ENCODE measurements around the gene CRYGD.
"Not testable (repeated sequence)": the region's sequence is repeated elsewhere in the genome, so short reads cannot be mapped to it uniquely, and the experiment has no call there.

The CRYGD gene

DNA sequence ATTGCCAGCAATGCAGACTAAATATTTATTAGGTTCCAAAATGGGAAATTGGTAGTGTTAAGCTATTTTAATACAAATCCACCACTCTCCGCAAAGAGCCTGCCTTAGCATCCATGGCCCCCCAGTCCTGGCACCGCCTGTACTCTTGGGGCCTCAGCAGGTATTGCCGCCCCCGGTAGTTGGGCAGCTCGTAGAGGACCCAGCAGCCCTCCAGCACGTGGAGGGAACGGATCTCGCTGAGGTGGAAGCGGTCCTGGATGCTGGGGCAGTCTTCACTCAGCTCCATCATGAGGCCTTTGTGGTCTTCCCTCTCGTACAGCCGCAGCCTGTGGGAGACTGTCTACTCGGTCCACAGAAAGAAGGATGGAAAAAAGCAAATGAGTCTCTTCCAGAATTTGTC, 3.8 kb upstream of the CRYGD start:
- H3K27me3 ChIP-seq (ENCODE audit: low read depth, low read length) = no peaks in the 10 kb centered on the region
- H3K27ac ChIP-seq (ENCODE audit: low read length) = no peak overlapping the region
- H3K36me3 ChIP-seq (ENCODE audit: control insufficient read depth in 1 of 2, insufficient read depth in 2 of 2, low read length in 2 of 2) = no peaks in the 10 kb centered on the region
- no peak overlapping the region for H3K4me3 ChIP-seq (ENCODE audit: low read depth in 1 of 2, low read length in 2 of 2)
- H3K9me3 ChIP-seq (ENCODE audit: control insufficient read depth in 1 of 2, low read length in 2 of 2) = no peaks in the 10 kb centered on the region
- H3K4me1 ChIP-seq (ENCODE audit: control insufficient read depth in 1 of 2, insufficient read depth in 2 of 2, low read length in 2 of 2) = no peaks in the 10 kb centered on the region

GRCh38 chr2:208127090-208127489, 2.8 kb upstream of the CRYGD start:
- Histone ChIP-seq H3K4me1 (ENCODE audit: control insufficient read depth in 1 of 2, insufficient read depth in 2 of 2, low read length in 2 of 2) (no peaks in the 10 kb centered on the region), H3K36me3 (ENCODE audit: control insufficient read depth in 1 of 2, insufficient read depth in 2 of 2, low read length in 2 of 2) (no peaks in the 10 kb centered on the region), H3K27me3 (ENCODE audit: low read depth, low read length) (no peaks in the 10 kb centered on the region), H3K9me3 (ENCODE audit: control insufficient read depth in 1 of 2, low read length in 2 of 2) (no peaks in the 10 kb centered on the region), H3K27ac (ENCODE audit: low read length) (no peak overlapping the region), H3K4me3 (ENCODE audit: low read depth in 1 of 2, low read length in 2 of 2) (no peak overlapping the region)

- H3K4me1 ChIP-seq (ENCODE audit: control insufficient read depth in 1 of 2, insufficient read depth in 2 of 2, low read length in 2 of 2) = no peaks in the 10 kb centered on the region
- H3K27me3 ChIP-seq (ENCODE audit: low read depth, low read length) = no peaks in the 10 kb centered on the region
- H3K4me3 ChIP-seq (ENCODE audit: low read depth in 1 of 2, low read length in 2 of 2) = no peak overlapping the region
- no peaks in the 10 kb centered on the region for H3K9me3 ChIP-seq (ENCODE audit: control insufficient read depth in 1 of 2, low read length in 2 of 2)
- no peak overlapping the region for H3K27ac ChIP-seq (ENCODE audit: low read length)
- no peaks in the 10 kb centered on the region for H3K36me3 ChIP-seq (ENCODE audit: control insufficient read depth in 1 of 2, insufficient read depth in 2 of 2, low read length in 2 of 2)
These were observed 927 bp upstream of the CRYGD start for GRCh38 chr2:208125251-208125650.

- Histone ChIP-seq H3K27ac (ENCODE audit: low read length) (no peak overlapping the region), H3K36me3 (ENCODE audit: control insufficient read depth in 1 of 2, insufficient read depth in 2 of 2, low read length in 2 of 2) (no peaks in the 10 kb centered on the region), H3K4me3 (ENCODE audit: low read depth in 1 of 2, low read length in 2 of 2) (no peak overlapping the region), H3K27me3 (ENCODE audit: low read depth, low read length) (no peaks in the 10 kb centered on the region), H3K4me1 (ENCODE audit: control insufficient read depth in 1 of 2, insufficient read depth in 2 of 2, low read length in 2 of 2) (no peaks in the 10 kb centered on the region), H3K9me3 (ENCODE audit: control insufficient read depth in 1 of 2, low read length in 2 of 2) (no peaks in the 10 kb centered on the region)
These were observed 2.1 kb downstream of the CRYGD start for GRCh38 chr2:208122248-208122647.

GRCh38 chr2:208118918-208119317, 5.4 kb downstream of the CRYGD start:
- Histone ChIP-seq H3K27ac (ENCODE audit: low read length) (no peak overlapping the region), H3K9me3 (ENCODE audit: control insufficient read depth in 1 of 2, low read length in 2 of 2) (no peaks in the 10 kb centered on the region), H3K4me1 (ENCODE audit: control insufficient read depth in 1 of 2, insufficient read depth in 2 of 2, low read length in 2 of 2) (no peaks in the 10 kb centered on the region), H3K27me3 (ENCODE audit: low read depth, low read length) (no peaks in the 10 kb centered on the region), H3K36me3 (ENCODE audit: control insufficient read depth in 1 of 2, insufficient read depth in 2 of 2, low read length in 2 of 2) (no peaks in the 10 kb centered on the region), H3K4me3 (ENCODE audit: low read depth in 1 of 2, low read length in 2 of 2) (no peak overlapping the region)

DNA sequence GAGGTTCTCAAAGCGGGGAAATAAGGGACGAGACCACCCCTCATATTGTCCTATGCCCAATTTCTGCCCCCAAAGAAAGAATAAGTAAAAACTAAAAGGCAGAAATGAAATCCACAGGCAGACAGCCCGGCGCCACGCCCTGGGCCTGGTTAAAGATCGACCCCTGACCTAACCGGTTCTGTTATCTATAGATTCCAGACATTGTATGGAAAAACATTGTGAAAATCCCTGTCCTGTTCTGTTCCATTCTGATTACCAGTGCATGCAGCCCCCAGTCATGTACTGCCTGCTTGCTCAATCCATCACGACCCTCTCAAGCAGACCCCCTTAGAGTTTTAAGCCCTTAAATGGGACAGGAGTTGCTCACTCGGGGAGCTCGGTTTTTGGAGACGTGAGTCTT, 6.9 kb downstream of the CRYGD start:
- H3K4me3 ChIP-seq (ENCODE audit: low read depth in 1 of 2, low read length in 2 of 2); H3K9me3 ChIP-seq (ENCODE audit: control insufficient read depth in 1 of 2, low read length in 2 of 2); H3K4me1 ChIP-seq (ENCODE audit: control insufficient read depth in 1 of 2, insufficient read depth in 2 of 2, low read length in 2 of 2); H3K27me3 ChIP-seq (ENCODE audit: low read depth, low read length); H3K36me3 ChIP-seq (ENCODE audit: control insufficient read depth in 1 of 2, insufficient read depth in 2 of 2, low read length in 2 of 2); H3K27ac ChIP-seq (ENCODE audit: low read length): not testable (repeated sequence)

- no peaks in the 10 kb centered on the region for H3K9me3 ChIP-seq (ENCODE audit: control insufficient read depth in 1 of 2, low read length in 2 of 2)
- H3K4me3 ChIP-seq (ENCODE audit: low read depth in 1 of 2, low read length in 2 of 2) = no peak overlapping the region
- H3K4me1 ChIP-seq (ENCODE audit: control insufficient read depth in 1 of 2, insufficient read depth in 2 of 2, low read length in 2 of 2) = no peaks in the 10 kb centered on the region
- H3K27me3 ChIP-seq (ENCODE audit: low read depth, low read length) = no peaks in the 10 kb centered on the region
- H3K27ac ChIP-seq (ENCODE audit: low read length) = no peak overlapping the region
- no peaks in the 10 kb centered on the region for H3K36me3 ChIP-seq (ENCODE audit: control insufficient read depth in 1 of 2, insufficient read depth in 2 of 2, low read length in 2 of 2)
These were observed 11.4 kb downstream of the CRYGD start for GRCh38 chr2:208112969-208113368.

- not testable (repeated sequence) for H3K36me3 ChIP-seq (ENCODE audit: control insufficient read depth in 1 of 2, insufficient read depth in 2 of 2, low read length in 2 of 2); H3K9me3 ChIP-seq (ENCODE audit: control insufficient read depth in 1 of 2, low read length in 2 of 2); H3K4me1 ChIP-seq (ENCODE audit: control insufficient read depth in 1 of 2, insufficient read depth in 2 of 2, low read length in 2 of 2); H3K27ac ChIP-seq (ENCODE audit: low read length); H3K4me3 ChIP-seq (ENCODE audit: low read depth in 1 of 2, low read length in 2 of 2); H3K27me3 ChIP-seq (ENCODE audit: low read depth, low read length)
These were observed 12.0 kb downstream of the CRYGD start for GRCh38 chr2:208112273-208112745.

DNA sequence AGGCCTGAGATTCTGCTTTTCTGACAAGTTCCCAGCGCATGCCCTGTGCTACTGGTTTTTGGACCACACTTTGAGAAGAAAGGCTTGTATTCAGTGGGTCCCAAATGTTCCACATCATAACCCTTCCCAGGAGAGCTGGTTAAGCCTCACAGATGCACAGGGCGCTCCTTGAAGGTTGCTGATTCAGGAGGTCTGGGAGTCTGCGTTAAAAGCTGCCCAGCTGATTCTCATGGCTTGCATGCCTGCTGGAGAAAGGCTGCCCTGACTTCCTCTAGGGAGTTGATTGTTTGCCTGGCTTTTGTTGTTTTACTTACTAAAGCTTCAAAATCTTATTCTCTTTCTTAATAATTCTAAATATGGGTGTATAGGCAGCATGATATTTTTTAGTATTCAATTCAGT, 20.7 kb downstream of the CRYGD start:
- Histone ChIP-seq H3K4me3 (ENCODE audit: low read depth in 1 of 2, low read length in 2 of 2) (no peak overlapping the region), H3K27me3 (ENCODE audit: low read depth, low read length) (no peaks in the 10 kb centered on the region), H3K27ac (ENCODE audit: low read length) (no peak overlapping the region), H3K36me3 (ENCODE audit: control insufficient read depth in 1 of 2, insufficient read depth in 2 of 2, low read length in 2 of 2) (no peaks in the 10 kb centered on the region), H3K9me3 (ENCODE audit: control insufficient read depth in 1 of 2, low read length in 2 of 2) (no peaks in the 10 kb centered on the region), H3K4me1 (ENCODE audit: control insufficient read depth in 1 of 2, insufficient read depth in 2 of 2, low read length in 2 of 2) (no peaks in the 10 kb centered on the region)

- Histone ChIP-seq H3K4me3 (ENCODE audit: low read depth in 1 of 2, low read length in 2 of 2) (no peak overlapping the region), H3K27me3 (ENCODE audit: low read depth, low read length) (no peaks in the 10 kb centered on the region), H3K36me3 (ENCODE audit: control insufficient read depth in 1 of 2, insufficient read depth in 2 of 2, low read length in 2 of 2) (no peaks in the 10 kb centered on the region), H3K4me1 (ENCODE audit: control insufficient read depth in 1 of 2, insufficient read depth in 2 of 2, low read length in 2 of 2) (no peaks in the 10 kb centered on the region), H3K9me3 (ENCODE audit: control insufficient read depth in 1 of 2, low read length in 2 of 2) (no peaks in the 10 kb centered on the region), H3K27ac (ENCODE audit: low read length) (no peak overlapping the region)
These were observed 22.4 kb downstream of the CRYGD start for GRCh38 chr2:208101716-208102631.

DNA sequence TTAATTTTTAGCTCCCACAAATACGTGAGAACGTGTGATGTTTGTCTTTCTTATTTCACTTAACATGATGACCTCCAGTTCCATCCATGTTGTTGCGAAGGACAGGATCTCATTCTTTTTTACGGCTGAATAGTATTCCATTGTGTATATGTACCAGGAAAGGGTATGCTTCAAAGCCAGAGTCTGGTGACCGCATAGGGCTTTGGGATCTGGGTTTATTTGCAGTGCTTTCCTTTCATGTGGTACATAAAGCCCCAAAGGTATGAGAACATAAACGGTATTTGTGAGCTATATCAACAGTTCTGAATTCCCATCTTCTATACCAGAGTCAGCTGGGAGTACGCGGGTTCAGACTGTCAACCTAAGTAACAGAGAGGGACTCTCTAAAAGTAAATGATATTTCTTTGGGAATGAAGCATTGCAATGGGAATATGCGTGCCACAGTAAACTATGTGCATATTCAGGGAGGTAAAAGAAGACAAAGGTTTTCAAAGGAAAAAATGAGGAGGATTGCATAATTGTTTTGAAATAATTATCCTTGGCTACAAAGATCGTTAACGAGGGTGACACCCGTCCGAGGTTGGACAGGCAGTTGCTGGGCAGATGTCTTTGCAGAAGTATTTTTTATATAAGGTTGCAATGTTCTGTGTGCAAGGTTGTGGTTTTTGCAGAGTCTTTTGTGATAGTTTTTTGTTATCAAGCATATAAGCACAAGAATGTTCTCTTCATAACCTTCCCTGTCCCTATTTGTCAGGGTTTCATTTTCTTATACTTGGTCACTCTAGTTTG, 24.4 kb downstream of the CRYGD start:
- no peak overlapping the region for H3K27ac ChIP-seq (ENCODE audit: low read length)
- no peaks in the 10 kb centered on the region for H3K27me3 ChIP-seq (ENCODE audit: low read depth, low read length)
- H3K36me3 ChIP-seq (ENCODE audit: control insufficient read depth in 1 of 2, insufficient read depth in 2 of 2, low read length in 2 of 2) = no peaks in the 10 kb centered on the region
- H3K9me3 ChIP-seq (ENCODE audit: control insufficient read depth in 1 of 2, low read length in 2 of 2) = no peaks in the 10 kb centered on the region
- no peak overlapping the region for H3K4me3 ChIP-seq (ENCODE audit: low read depth in 1 of 2, low read length in 2 of 2)
- no peaks in the 10 kb centered on the region for H3K4me1 ChIP-seq (ENCODE audit: control insufficient read depth in 1 of 2, insufficient read depth in 2 of 2, low read length in 2 of 2)

Measured in muscle layer of duodenum (tissue), 2 donors.